ENCODE measurements around the gene PILRB. TPM values are rescaled to one million over a fixed set of nuclear protein-coding genes. Genes with fewer than 3 reads are reported as not detected.
"Not testable (repeated sequence)": the region's sequence is repeated elsewhere in the genome, so short reads cannot be mapped to it uniquely, and the experiment has no call there.

The PILRB gene
- total RNA-seq, 1 experiment from 2014 or later = 18.6 TPM

GRCh38 chr7:100378114-100378755 is 20.3 kb downstream of the PILRB start:
- Histone ChIP-seq H3K4me3 (ENCODE audit: insufficient read depth, low read depth, low read length) (no peak overlapping the region), H3K27me3 (ENCODE audit: control insufficient read depth, insufficient read depth, low read length) (no peaks in the 10 kb centered on the region), H3K36me3 (replicated peaks; ENCODE audit: control insufficient read depth, insufficient read depth, low read length) (no peaks in the 10 kb centered on the region; the same call in 1 of the 2 replicates)
- DNase-seq = no peak

- Histone ChIP-seq H3K36me3 (replicated peaks; ENCODE audit: control insufficient read depth, insufficient read depth, low read length) (no peaks in the 10 kb centered on the region; the same call in 1 of the 2 replicates), H3K27me3 (ENCODE audit: control insufficient read depth, insufficient read depth, low read length) (no peaks in the 10 kb centered on the region), H3K4me3 (ENCODE audit: insufficient read depth, low read depth, low read length) (no peak overlapping the region)
- DNase-seq = no peak
These were observed 22.3 kb downstream of the PILRB start for GRCh38 chr7:100380196-100380595.

GRCh38 chr7:100381531-100382233 is 23.8 kb downstream of the PILRB start:
- H3K4me3 ChIP-seq (ENCODE audit: insufficient read depth, low read depth, low read length) = peak overlapping the region; percentile 14; the same call in 1 of the 2 replicates
- DNase-seq; H3K36me3 ChIP-seq (replicated peaks; ENCODE audit: control insufficient read depth, insufficient read depth, low read length); H3K27me3 ChIP-seq (ENCODE audit: control insufficient read depth, insufficient read depth, low read length): not testable (repeated sequence)

GRCh38 chr7:100382234-100382853 is 24.4 kb downstream of the PILRB start:
- not testable (repeated sequence) for H3K27me3 ChIP-seq (ENCODE audit: control insufficient read depth, insufficient read depth, low read length); H3K36me3 ChIP-seq (replicated peaks; ENCODE audit: control insufficient read depth, insufficient read depth, low read length); DNase-seq; H3K4me3 ChIP-seq (ENCODE audit: insufficient read depth, low read depth, low read length)

GRCh38 chr7:100384628-100385294 is 26.8 kb downstream of the PILRB start:
- Histone ChIP-seq H3K4me3 (ENCODE audit: insufficient read depth, low read depth, low read length) (no peak overlapping the region), H3K27me3 (ENCODE audit: control insufficient read depth, insufficient read depth, low read length) (no peaks in the 10 kb centered on the region), H3K36me3 (replicated peaks; ENCODE audit: control insufficient read depth, insufficient read depth, low read length) (no peaks in the 10 kb centered on the region; the same call in 1 of the 2 replicates)
- no peak for DNase-seq

- H3K36me3 ChIP-seq (replicated peaks; ENCODE audit: control insufficient read depth, insufficient read depth, low read length) = no peaks in the 10 kb centered on the region; the same call in 1 of the 2 replicates
- no peak overlapping the region for H3K4me3 ChIP-seq (ENCODE audit: insufficient read depth, low read depth, low read length)
- no peak for DNase-seq
- H3K27me3 ChIP-seq (ENCODE audit: control insufficient read depth, insufficient read depth, low read length) = no peaks in the 10 kb centered on the region
These were observed 29.0 kb downstream of the PILRB start for GRCh38 chr7:100386940-100387339.

DNA sequence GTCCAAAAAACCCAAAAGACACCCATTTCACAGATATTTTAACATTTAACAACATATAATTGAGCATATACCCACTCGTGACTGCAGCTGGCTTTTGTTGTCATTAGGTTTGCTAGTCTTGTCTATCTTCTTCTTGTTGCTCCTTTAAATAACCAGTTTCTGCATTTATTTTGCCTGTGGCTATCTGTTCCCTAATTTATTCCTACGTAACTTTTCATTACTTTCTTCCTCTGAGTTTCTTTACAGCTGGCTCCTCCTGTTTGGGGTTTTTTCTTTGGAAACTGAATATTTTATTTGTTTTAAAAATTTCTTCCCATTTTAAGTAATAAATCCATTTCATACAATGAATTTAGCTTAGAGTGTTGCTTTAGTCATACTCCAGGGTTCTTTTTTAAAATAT is 29.8 kb downstream of the PILRB start:
- no peaks in the 10 kb centered on the region; the same call in 1 of the 2 replicates for H3K36me3 ChIP-seq (replicated peaks; ENCODE audit: control insufficient read depth, insufficient read depth, low read length)
- H3K4me3 ChIP-seq (ENCODE audit: insufficient read depth, low read depth, low read length) = no peak overlapping the region
- no peaks in the 10 kb centered on the region for H3K27me3 ChIP-seq (ENCODE audit: control insufficient read depth, insufficient read depth, low read length)
- no peak for DNase-seq

DNA sequence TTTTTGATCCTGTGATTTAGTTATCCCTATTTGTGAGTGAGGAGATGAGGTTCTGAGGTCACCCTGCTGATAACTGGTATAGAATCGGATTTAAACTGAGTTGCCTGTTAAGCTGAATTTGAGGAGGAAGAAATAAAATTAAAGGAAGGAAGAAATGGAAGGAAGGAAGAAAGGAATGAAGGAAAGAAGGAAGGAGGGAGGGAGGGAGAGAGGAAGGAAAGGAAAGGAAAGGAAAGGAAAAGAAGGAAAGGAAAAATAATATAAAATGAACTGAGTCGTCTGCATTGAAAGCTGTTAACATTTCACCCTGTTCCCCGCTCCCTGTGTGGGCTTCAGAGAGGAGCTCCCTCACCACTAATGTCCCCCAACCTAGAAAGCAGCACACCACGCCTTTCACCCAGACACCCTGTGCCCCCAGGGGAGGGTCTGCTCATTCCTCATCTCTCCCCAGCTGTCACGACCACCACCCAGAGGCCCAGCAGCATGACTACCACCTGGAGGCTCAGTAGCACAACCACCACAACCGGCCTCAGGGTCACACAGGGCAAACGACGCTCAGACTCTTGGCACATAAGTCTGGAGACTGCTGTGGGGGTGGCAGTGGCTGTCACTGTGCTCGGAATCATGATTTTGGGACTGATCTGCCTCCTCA is 31.6 kb downstream of the PILRB start:
- H3K36me3 ChIP-seq (replicated peaks; ENCODE audit: control insufficient read depth, insufficient read depth, low read length) = no peaks in the 10 kb centered on the region
- no peaks in the 10 kb centered on the region; the same call in 1 of the 2 replicates for H3K27me3 ChIP-seq (ENCODE audit: control insufficient read depth, insufficient read depth, low read length)
- no peak for DNase-seq
- H3K4me3 ChIP-seq (ENCODE audit: insufficient read depth, low read depth, low read length) = no peak overlapping the region

DNA sequence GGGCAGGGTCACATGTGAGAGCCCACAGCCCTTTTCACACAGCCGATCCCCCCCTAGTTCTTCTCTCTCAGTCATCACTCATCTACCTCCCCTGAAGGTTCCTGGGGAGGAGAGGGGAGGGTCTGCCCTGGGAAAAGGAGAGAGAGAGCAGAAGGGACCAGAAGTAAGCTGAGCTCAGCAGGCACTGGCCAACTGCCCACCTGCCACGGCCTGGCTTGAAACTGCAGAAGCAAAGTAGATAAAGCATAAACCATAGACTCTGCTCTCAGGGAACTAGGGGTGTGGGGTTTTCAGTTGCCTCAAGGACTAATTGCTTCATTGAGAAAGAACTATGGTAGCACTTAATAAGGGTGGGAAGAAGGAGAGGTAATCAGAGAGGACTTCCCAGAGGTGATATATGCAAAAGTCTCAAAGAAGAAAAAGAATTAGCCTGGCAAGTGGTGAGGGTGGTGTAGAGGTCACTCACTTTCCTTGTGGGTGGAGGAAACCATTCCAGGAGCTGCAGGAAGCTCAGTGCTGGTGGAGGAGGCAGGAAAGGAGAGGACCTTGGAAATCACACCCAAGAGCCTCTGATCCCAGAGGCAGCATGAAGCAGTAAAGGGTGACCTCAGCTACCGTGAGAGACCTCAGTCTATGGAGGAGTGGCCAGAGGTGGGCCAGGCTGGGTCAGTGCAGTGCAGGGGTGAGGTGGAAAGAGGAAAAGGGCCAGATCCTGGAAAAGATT is 32.5 kb downstream of the PILRB start:
- Histone ChIP-seq H3K36me3 (replicated peaks; ENCODE audit: control insufficient read depth, insufficient read depth, low read length) (no peaks in the 10 kb centered on the region), H3K27me3 (ENCODE audit: control insufficient read depth, insufficient read depth, low read length) (no peaks in the 10 kb centered on the region; the same call in 1 of the 2 replicates), H3K4me3 (ENCODE audit: insufficient read depth, low read depth, low read length) (no peak overlapping the region)
- no peak for DNase-seq

- H3K4me3 ChIP-seq (ENCODE audit: insufficient read depth, low read depth, low read length) = no peak overlapping the region
- H3K27me3 ChIP-seq (ENCODE audit: control insufficient read depth, insufficient read depth, low read length) = no peaks in the 10 kb centered on the region; the same call in 1 of the 2 replicates
- H3K36me3 ChIP-seq (replicated peaks; ENCODE audit: control insufficient read depth, insufficient read depth, low read length) = no peaks in the 10 kb centered on the region
- DNase-seq = no peak
These were observed 35.5 kb downstream of the PILRB start for GRCh38 chr7:100393233-100393905.

DNA sequence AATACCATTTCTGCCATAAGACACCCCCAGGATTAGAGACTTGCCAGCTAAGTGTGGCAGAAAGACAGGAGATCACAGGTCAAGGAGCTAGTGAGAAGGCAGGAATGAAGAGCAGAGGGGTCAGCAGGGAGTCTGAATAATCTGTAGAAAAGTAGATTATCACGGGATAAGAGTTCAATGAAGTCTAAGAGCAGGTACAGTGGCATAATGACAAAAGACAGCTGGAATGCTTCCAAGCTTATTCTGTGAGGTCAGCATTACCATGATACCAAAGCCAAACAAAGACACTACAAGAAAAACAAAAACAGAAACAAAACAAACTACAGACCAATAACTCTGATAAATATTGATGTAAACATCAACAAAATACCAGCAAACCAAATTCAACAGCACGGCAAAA is 36.2 kb downstream of the PILRB start:
- Histone ChIP-seq H3K36me3 (replicated peaks; ENCODE audit: control insufficient read depth, insufficient read depth, low read length) (no peaks in the 10 kb centered on the region), H3K4me3 (ENCODE audit: insufficient read depth, low read depth, low read length) (no peak overlapping the region), H3K27me3 (ENCODE audit: control insufficient read depth, insufficient read depth, low read length) (no peaks in the 10 kb centered on the region; the same call in 1 of the 2 replicates)
- no peak for DNase-seq

DNA sequence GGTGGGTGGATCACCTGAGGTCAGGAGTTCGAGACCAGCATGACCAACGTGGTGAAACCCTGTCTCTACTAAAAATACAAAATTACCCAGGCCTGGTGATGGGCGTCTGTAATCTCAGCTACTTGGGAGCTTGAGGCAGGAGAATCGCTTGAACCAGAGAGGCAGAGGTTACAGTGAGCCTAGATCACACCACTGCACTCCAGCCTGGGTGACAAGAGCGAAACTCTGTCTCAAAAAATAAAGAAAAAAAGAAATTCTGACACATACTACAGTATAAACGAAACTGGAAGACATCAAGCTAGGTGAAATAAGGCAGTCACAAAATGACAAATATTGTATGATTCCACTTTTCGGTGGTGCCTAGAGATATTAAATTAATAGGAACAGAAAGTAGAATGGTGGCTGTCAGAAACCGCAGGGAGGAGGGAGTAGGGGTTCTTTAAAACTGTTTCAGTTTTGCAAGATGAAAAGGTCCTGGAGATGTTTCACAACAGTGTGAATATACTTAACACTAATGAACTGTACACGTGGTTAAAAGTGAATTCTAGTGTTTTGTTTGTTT is 38.6 kb downstream of the PILRB start:
- no peaks in the 10 kb centered on the region; the same call in 1 of the 2 replicates for H3K27me3 ChIP-seq (ENCODE audit: control insufficient read depth, insufficient read depth, low read length)
- no peak for DNase-seq
- H3K4me3 ChIP-seq (ENCODE audit: insufficient read depth, low read depth, low read length) = no peak overlapping the region
- no peaks in the 10 kb centered on the region for H3K36me3 ChIP-seq (replicated peaks; ENCODE audit: control insufficient read depth, insufficient read depth, low read length)
